ACC112 (cell line): ENCODE data around the gene ADM2.

Source experiments
- H2AFZ ChIP-seq: fragments of 200-600 bp; sonication (generic); one replicate; pipeline ENCODE4 v1.6.0; 2017; ENCODE audit warnings: antibody characterized with exemption, low read length; ENCODE audit not compliant: unreplicated experiment
- H3K27ac ChIP-seq: fragments of 200-600 bp; sonication (generic); 2 replicates; pipeline ENCODE4 v1.5.1; 2014; ENCODE audit warnings: low read depth, mild to moderate bottlenecking, antibody characterized with exemption, low read length, moderate library complexity
- H3K27me3 ChIP-seq: fragments of 200-600 bp; sonication (generic); 2 replicates; pipeline ENCODE4 v1.6.1; 2014; ENCODE audit warnings: mild to moderate bottlenecking, antibody characterized with exemption, low read length, moderate library complexity, mixed read lengths; ENCODE audit not compliant: insufficient read depth
- H3K36me3 ChIP-seq: fragments of 200-600 bp; sonication (generic); 2 replicates; pipeline ENCODE4 v1.6.1; 2016; ENCODE audit warnings: mild to moderate bottlenecking, antibody characterized with exemption, low read length, moderate library complexity, mixed read lengths; ENCODE audit not compliant: insufficient read depth
- H3K4me1 ChIP-seq: fragments of 200-600 bp; sonication (generic); one replicate; pipeline ENCODE4 v1.6.1; 2016; ENCODE audit warnings: low read length, mixed read lengths; ENCODE audit not compliant: insufficient read depth, unreplicated experiment, control insufficient read depth
- H3K4me3 ChIP-seq: fragments of 200-600 bp; sonication (generic); 2 replicates; pipeline ENCODE4 v1.5.1; 2014; ENCODE audit warnings: mild to moderate bottlenecking, low read depth, low read length
- H3K79me2 ChIP-seq: fragments of 200-600 bp; sonication (generic); one replicate; pipeline ENCODE4 v1.6.0; 2016; ENCODE audit warnings: low read length; ENCODE audit not compliant: control insufficient read depth, unreplicated experiment, insufficient read depth

ADM2 gene

GRCh38 chr22:50535113-50535512 lies 53.8 kb downstream of the ADM2 start:
- Histone ChIP-seq H2AFZ (no peak overlapping the region), H3K27ac (no peak overlapping the region), H3K4me1 (peaks cover 18% of the 10 kb centered on the region), H3K27me3 (no peaks in the 10 kb centered on the region), H3K79me2 (peaks cover 4% of the 10 kb centered on the region), H3K4me3 (no peak overlapping the region), H3K36me3 (no peaks in the 10 kb centered on the region)
